Sigmoid colon (tissue), 4 donors: ENCODE measurements around the gene CHIT1.

Source experiments
- EP300 ChIP-seq, 4 donors: sonication (generic); formaldehyde crosslinking; IDR thresholded peaks; one replicate each; pipeline ENCODE4 v1.6.1; 2017; ENCODE audit warnings: antibody characterized with exemption in 4 of 4
- POLR2A ChIP-seq, 2 donors: fragments of 450-650 bp; IDR thresholded peaks; one replicate each; pipeline ENCODE4 v1.6.1; 2016; ENCODE audit warnings: antibody characterized with exemption in 2 of 2, mild to moderate bottlenecking in 2 of 2, moderate library complexity in 2 of 2
- TF ChIP-seq, protein P1 (sequence below), 4 experiments: fragments of 450-650 bp in 3 of 4; fragments of 200-600 bp in 1 of 4; IDR thresholded peaks; one replicate each; pipeline ENCODE4 v1.5.1; 2016 to 2019; ENCODE audit warnings: antibody characterized with exemption in 4 of 4, mild to moderate bottlenecking in 3 of 4, moderate library complexity in 2 of 4

DNA sequence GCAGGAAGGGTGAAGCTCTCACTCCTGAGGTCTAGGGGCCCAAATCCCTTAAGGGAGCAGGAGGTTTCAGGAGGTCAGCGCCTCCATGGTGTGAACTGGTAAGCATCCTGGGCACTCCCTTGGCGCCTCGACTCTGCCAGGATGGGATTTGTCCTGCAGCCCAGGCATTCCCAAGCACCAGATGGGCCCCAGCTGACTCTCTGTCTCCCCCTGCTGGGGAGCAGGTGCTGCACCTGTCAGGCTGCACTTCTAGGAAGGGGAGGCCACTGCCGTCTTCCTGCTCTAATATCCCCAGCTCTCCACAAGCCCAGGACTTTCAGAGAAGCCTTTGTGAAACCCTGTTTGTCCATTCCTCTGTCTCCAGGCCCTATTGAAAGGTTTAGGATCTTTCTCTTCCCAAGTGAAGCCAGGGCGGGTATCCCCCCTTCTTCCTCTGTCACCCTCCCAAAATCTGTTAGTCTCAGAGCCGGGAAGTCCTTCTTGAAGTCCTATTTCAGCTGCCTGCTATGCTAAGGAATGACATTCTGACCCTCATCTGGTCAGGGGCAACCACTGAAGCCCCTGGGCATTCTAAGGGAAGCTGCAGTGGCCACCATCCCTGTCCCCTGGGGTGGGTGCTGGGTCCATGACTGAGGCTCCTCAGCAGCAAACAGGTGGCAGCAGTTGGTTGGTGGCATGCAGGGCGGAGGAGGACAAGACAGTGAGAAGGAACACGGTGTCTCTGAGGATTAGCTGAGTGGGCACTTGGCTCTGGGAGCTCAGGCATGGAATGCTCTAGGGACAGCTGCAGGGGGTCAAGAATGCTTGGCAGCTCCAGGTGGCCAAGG, 57.1 kb downstream of the CHIT1 start:
- no peak for TF ChIP-seq EP300 (IDR thresholded peaks at IDR 0.05)
- TF ChIP-seq, protein P1, sequence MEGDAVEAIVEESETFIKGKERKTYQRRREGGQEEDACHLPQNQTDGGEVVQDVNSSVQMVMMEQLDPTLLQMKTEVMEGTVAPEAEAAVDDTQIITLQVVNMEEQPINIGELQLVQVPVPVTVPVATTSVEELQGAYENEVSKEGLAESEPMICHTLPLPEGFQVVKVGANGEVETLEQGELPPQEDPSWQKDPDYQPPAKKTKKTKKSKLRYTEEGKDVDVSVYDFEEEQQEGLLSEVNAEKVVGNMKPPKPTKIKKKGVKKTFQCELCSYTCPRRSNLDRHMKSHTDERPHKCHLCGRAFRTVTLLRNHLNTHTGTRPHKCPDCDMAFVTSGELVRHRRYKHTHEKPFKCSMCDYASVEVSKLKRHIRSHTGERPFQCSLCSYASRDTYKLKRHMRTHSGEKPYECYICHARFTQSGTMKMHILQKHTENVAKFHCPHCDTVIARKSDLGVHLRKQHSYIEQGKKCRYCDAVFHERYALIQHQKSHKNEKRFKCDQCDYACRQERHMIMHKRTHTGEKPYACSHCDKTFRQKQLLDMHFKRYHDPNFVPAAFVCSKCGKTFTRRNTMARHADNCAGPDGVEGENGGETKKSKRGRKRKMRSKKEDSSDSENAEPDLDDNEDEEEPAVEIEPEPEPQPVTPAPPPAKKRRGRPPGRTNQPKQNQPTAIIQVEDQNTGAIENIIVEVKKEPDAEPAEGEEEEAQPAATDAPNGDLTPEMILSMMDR (IDR thresholded peaks at IDR 0.05): peak; percentile 42 to 84 (median 70)
- TF ChIP-seq POLR2A (IDR thresholded peaks at IDR 0.05): no peak
